IPS-18c (cell line): ENCODE measurements around the gene CACNA2D4.

Experiments used
- H3K4me3 ChIP-seq: 2 replicates; pipeline ENCODE4 v1.7.0; 2013; ENCODE audit warnings: low read depth, mild to moderate bottlenecking, low read length, moderate library complexity; ENCODE audit not compliant: insufficient read depth
- H3K9me3 ChIP-seq: one replicate; pipeline ENCODE4 v1.6.1; 2013; ENCODE audit warnings: mild to moderate bottlenecking, low read length, moderate library complexity; ENCODE audit not compliant: control insufficient read depth, insufficient read depth

CACNA2D4 gene

DNA sequence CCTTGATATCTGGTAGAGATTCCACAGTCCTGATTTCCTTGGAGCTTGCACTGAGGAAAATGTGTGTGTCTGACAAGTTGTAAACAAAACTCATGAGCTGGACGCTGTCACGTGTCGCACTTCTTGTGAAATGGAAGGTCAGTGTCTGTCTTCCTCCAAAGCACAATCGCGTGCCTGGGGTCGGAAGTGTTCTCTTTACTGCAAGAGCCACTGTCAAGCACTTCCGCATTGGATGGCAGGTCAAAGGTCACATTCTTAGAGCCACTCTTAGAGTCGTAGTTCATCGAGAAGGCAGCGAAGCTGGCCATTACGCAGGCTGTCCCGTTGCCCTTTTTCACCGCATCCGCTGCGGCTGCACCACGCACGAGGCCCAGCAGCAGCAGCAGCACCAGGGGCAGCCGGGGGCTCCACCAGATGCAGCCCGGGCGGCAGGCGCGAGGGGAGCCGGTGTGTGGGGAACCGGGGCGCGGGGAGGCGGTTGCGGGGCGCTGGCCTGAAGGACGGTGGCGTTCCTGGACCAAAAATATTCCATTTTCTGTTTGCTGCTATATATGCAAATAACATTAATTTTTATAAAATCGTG lies 53.1 kb downstream of the CACNA2D4 start:
- no peaks in the 10 kb centered on the region for H3K9me3 ChIP-seq
- no peak overlapping the region for H3K4me3 ChIP-seq

DNA sequence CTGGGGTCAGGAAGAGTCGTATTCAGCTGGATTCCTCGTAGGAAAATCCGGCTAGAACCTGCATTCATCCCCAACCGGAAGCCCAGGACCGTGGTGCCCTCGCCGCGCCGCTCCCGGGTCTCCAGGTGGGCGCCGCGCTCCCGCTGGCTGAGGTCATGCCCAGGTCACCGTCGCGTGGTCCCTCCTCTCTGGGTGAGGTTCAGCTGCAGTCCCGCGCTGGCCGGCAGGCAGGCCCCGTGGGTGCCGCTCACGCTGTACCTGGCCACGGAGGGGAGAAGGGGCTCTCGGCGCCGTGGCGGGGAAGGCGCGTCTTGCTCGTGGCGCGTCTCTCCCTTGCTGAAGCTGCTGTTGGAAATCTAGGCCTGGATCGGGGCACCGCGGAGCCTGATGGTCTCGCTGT lies 53.6 kb downstream of the CACNA2D4 start:
- no peaks in the 10 kb centered on the region for H3K9me3 ChIP-seq
- no peak overlapping the region for H3K4me3 ChIP-seq

DNA sequence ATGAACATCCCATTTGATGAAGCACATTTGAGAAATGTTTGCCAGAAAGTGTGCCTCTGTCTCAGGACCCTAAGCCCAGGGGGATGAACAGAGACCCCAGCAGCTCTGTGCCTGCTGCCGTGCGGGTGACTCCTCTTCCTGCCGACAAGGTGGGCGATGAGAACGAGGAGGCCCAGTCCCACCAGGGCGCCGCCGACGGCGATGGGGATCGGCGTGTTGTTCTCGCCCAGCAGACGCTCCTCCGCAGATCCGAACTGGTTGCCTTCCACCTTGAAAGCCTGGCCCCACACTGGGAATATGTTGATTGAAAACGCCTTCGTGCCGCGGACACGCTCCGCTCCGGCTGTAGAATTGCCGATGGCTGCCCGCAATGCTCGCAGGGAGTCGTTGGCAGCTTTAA lies 54.0 kb downstream of the CACNA2D4 start:
- Histone ChIP-seq H3K4me3 (no peak overlapping the region), H3K9me3 (no peaks in the 10 kb centered on the region)

DNA sequence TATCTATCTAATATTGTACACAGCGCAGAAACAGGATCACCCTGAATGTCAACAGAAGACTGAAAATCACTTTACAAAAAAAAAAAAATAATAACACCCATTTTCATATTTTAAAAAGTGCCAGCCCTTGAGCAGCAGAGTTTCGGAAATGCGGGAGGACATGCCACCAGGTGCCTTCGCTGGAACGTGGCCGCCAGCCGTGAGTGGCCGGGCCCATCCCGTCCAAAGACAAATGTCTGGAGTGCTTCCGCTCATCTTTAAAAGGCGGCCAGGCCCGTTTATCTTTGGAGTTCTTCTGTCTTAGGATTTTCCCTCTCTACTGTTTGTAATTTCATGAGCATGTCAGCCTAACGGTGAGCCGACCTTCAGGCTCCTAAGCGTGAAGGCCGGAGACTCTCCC lies 54.6 kb downstream of the CACNA2D4 start:
- Histone ChIP-seq H3K9me3 (no peaks in the 10 kb centered on the region), H3K4me3 (no peak overlapping the region)

DNA sequence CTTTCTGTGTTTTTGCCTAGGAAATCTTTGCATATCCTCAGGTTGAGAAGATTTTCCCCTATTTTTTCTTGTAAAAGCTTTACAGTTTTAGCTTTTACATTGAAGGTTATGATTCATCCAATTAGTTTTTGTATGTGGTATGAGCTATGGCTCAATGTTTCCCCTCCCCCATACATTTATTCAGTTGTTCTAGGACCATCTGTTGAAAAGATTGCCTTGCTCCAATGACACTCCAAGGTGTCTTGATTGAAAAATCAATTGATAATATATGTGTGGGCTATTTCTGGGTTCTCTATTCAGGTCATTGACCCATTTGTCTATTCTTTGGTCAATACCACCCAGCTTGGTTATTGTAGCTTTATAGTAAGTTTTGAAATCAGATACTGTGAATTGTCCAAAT lies 55.5 kb downstream of the CACNA2D4 start:
- Histone ChIP-seq H3K9me3 (no peaks in the 10 kb centered on the region), H3K4me3 (no peak overlapping the region)

DNA sequence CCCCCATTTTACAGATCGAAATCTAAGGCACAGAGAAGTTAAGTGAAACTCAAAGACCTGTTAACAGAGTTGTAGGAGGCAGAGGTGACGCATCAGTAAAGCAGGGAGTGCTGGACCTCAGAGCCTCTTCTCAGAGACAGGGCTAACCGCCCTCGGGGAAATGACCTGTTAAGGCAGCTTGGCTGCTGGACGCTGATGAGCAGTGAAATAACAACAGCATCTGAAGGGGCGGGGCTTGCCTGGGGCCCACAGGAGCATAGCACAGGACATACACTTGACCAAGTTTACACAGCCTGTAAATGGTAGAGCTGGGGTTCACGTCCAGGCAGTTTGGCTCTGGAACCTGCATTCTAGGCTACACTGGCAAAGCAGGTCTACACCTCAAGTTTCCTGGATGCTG lies 58.8 kb downstream of the CACNA2D4 start:
- no peak overlapping the region for H3K4me3 ChIP-seq
- peaks cover 15% of the 10 kb centered on the region for H3K9me3 ChIP-seq

DNA sequence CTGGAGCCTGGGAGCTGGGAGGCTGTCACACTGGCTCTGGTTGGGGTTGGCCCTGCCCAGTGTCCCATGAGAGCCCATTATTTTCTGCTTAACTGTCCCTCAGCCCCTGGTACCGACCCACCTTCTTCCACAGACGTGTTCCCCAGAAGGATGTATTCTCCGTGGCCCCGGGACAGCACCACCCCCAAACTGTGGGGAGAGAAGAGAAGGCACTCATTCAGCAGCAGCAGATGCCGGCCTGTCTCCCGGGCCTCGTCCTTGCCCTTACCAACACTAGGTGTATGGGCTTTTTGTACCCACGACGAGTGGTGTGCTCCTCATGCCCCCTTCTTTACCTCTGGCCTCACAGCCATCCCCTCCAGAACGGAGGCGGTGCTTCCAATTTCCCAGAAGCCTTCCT lies 60.0 kb downstream of the CACNA2D4 start:
- Histone ChIP-seq H3K9me3 (peaks cover 19% of the 10 kb centered on the region), H3K4me3 (no peak overlapping the region)

DNA sequence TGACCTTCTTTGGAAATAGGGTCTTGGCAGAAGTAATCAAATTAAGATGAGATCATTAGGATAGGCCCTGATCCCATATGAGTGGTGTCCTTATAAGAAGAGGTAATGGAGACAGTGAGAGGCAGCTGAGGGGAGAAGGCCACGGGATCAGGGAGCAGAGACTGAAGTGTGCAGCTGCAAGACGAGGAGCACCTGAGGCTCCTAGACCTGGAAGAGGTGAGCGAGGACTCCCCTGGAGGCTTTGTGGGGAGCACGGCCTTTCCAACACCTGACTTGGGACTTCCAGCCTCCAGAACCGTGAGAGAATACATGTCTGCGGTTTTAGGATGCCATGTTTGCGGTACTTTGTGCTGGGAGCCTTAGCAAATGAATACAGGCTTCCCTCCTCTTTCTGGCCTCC lies 60.6 kb downstream of the CACNA2D4 start:
- Histone ChIP-seq H3K4me3 (no peak overlapping the region), H3K9me3 (peaks cover 19% of the 10 kb centered on the region)

DNA sequence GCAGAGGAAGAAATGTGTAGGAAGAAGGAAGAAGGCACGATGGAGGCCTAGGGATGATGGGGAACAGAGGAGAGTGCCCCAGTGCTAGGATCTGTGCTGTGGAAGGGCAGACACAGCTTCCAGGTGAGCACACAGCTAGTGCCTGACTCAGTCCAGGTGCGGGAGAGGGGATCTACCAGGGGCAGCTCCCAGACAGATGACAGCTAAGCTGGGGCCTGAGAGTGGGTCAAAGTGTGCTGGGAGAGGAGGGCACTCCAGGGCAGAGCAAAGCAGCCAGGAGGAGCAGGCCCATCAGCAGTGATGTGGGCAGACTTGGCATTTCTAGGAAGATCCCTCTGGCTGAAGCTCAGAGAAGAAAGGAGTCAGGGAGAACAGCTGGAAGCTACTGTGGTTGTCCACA lies 61.4 kb downstream of the CACNA2D4 start:
- Histone ChIP-seq H3K4me3 (no peak overlapping the region), H3K9me3 (peaks cover 19% of the 10 kb centered on the region)

DNA sequence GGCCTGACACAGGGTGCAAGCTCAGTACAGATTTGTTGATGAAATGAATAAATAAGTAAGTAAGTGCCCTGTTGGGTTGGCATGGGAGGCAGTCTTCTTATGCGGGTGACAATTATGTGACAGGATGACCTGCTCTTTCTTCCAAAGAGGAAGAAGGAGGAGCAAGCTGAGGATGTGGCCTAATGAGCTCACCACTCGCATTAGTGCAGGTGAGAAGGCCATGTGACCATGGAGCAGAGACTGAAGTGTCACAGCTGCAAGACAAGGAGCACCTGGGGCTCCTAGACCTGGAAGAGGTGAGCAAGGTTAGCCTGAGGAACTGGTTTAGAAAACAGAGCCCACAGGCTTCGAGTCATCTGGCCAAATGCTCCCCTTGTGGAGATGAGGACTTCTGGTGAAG lies 63.2 kb downstream of the CACNA2D4 start:
- Histone ChIP-seq H3K4me3 (no peak overlapping the region), H3K9me3 (peaks cover 19% of the 10 kb centered on the region)

DNA sequence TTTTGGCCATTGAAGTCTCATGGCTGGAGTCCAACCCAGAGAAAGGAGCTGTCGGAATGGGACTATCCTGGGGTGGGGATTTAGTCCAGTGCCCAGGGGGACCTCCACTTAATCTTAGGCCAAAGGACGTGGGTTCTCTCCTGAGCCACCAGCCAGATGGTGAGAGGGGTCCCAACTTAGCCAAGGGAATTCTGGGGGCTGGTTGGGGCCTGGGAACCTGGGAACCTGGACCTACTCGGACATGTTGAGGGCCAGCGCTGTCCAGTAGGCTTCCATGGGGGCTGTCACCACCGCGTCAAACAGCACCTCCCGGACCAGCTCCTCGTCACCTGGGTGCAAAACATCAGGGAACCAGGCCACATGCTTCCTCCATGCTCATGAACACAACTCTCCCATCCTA lies 64.7 kb downstream of the CACNA2D4 start:
- peaks cover 19% of the 10 kb centered on the region for H3K9me3 ChIP-seq
- no peak overlapping the region for H3K4me3 ChIP-seq

DNA sequence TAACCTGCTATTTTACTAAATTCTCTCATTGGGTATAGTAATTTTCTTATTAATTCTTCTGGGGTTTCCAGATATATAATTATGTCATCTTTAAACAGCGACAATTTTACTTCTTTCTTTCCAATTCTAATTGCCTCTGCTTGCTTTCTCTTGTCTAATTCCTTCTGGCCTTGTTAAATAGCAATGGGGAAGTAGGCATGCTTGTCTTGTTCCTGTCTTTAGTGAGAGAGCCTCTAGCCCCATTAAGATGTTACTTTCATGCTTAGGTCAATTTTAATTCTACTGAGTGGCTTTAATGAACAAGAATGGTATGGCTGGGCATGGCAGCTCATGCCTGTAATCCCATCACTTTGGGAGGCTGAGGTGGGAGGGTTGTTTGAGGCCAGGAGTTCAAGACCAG lies 66.4 kb downstream of the CACNA2D4 start:
- H3K4me3 ChIP-seq = no peak overlapping the region
- H3K9me3 ChIP-seq = peaks cover 18% of the 10 kb centered on the region

DNA sequence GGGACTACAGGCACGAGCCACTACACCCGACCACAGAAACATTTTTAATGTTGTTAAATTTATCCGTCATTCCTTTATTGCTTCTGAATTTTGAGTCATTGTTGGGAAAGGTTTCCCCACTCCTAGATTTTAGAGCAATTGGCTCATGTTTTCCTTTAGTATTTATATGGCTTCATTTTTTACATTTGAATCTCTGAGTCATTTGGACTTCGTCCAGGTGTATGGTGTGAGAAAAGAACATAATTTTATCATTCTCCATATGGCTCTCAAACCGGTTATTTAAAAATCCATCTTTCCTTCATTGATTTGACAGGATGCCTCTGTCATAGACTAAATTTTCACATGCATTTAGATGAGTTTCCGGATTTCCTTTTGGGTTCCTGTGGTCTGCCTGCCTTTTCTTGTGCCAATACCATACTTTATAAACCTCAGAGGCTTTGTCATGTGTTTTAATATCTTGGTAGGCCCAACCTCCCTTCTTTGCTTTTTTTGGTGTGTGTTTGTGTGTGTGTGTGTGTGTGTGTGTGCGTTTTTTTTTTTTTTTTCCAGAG lies 67.2 kb downstream of the CACNA2D4 start:
- Histone ChIP-seq H3K9me3 (peaks cover 13% of the 10 kb centered on the region), H3K4me3 (no peak overlapping the region)

DNA sequence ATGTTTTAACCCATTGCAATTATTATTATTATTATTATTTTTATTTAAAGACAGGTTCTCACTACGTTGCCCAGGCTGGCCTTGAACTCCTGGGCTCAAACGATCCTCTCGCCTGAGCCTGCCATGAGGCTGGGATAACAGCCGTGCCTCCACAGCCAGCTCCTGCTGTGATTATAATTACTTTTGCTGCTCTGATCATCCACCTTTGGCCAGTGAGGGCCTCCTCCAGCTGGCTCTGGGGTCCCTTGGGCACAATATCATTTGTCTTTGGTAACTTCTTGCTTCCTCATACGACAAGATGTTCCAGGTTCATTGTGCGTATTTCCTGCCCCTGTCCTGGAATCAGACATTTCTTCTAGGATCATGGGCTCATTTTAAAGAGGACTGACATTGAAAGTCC lies 69.7 kb downstream of the CACNA2D4 start:
- Histone ChIP-seq H3K4me3 (no peak overlapping the region), H3K9me3 (peaks cover 2% of the 10 kb centered on the region)

DNA sequence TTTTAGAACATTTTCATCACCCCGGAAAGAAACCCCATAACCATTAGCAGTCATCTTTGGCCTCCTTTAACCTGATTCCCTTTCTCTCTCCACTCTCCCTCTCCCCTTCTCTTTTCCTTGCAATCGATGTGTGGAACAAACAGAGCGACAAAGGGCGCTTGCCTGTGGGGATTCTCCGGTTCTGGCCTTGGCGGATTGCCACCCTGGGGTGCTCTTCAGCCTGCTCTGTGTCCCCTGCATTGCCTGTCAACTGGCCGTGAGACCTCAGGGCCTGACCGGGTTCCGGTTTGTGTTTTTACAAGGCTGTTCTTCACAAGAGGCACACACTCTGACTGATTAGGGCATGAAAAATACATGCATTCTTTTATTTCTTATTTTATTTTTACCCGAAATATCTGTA lies 70.3 kb downstream of the CACNA2D4 start:
- Histone ChIP-seq H3K4me3 (no peak overlapping the region), H3K9me3 (peaks cover 2% of the 10 kb centered on the region)

DNA sequence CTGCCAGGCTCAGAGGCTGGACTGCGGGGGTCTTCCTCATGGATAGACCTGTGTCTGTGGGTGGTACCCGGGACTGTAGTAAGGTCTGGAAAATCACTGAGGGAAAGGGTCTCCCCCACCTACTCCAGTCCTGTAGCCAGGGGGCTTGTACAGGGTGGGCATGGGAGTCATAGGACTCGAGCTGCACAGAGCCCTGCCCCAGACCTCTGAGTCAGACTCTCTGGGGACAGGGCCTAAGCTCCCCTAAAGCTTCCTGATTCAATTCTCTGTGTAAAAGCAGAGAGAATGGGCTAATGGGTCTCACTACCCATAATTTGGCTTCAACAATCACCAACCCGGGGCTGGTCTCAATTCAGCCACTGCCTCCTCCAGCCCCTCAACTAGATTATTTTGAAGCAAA lies 71.0 kb downstream of the CACNA2D4 start:
- Histone ChIP-seq H3K4me3 (no peak overlapping the region), H3K9me3 (peaks cover 2% of the 10 kb centered on the region)

DNA sequence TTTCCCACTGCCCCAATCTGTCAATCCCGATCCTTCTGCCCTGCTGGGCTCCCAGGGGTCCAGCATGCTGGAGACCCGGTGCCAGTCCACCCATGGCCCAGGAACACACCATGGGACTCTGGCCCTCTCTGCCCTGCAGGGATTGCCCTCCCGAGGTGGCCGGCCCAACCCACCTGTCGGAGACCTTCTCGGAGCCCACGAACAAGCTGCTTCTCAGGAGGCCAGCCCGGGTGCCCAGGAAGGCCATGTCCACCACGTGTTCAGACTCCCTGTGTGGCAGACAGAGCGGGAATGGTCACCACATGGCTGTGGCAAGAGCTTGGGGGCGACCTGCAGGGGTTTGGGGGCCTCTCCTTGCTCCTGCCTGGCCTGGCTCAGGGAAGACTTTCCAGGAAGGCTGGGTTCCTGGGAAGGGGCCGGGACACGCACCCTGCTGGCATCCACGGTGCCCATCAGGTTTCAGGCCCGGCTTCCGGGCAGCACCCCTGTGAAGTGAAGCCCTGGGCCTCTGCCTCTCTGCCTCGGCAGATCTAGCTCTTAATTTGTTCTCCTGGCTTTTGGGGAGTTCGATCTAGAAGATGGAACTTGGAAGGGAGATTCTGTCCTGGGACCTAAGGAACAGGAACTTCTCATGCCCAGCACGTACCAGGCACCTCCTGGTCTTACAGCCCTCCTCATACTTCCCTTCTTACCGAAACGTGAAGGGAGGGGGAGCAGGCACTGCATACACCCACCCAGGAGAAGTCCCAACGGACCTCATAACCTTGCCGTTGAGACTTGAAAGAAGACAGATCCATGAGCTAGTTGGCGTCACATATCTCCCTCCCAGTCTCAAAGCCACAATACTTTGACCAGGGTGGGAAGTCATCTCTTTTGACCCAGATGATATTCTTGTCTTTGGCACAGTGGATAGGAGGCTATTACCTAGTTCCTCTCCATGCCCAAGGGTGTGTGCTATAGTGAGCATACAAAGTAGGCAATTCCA lies 71.7 kb downstream of the CACNA2D4 start:
- no peak overlapping the region for H3K4me3 ChIP-seq
- peaks cover 2% of the 10 kb centered on the region for H3K9me3 ChIP-seq

DNA sequence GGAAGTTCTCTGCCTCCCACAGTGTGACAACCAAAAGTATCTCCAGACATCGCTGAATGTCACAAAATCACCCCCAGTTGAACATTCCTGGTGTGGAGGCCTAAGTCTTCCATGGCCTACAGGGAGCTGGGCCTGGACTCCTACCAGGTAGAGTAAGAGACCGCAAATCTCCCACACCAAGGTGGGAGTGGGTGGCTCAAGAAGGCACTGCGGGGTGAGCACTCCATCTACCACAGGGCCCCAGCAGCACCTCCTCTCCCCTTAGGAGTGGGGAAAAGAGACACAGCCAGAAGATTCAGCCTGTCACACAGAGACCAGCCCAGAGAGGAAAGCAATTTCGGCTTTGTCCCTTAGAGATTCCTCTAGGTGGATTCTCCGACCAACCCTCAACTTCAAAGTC lies 72.6 kb downstream of the CACNA2D4 start:
- Histone ChIP-seq H3K4me3 (no peak overlapping the region), H3K9me3 (peaks cover 2% of the 10 kb centered on the region)
